ENCODE results near the gene ITCH. TPM values are rescaled to one million over a fixed set of nuclear protein-coding genes. Genes with fewer than 3 reads are reported as not detected.

The ITCH gene
- total RNA-seq, 4 donors from 2014 or later = 50.3 to 64.3 (median 52.8) TPM

- H3K27me3 ChIP-seq = no peaks in the 10 kb centered on the region
- no peak overlapping the region for H3K4me3 ChIP-seq
- H3K9me3 ChIP-seq = no peaks in the 10 kb centered on the region
- H3K4me1 ChIP-seq = peaks cover 0 to 16% (median 9%) of the 10 kb centered on the region in 4 donors
- no peak for DNase-seq (ENCODE audit: extremely low spot score)
- intact Hi-C loops (cut with DNase I) = no loop called here
- 80% methylated on average over 15 of the region's 15 CpGs for WGBS
- H3K36me3 ChIP-seq = peaks cover 41 to 74% (median 63%) of the 10 kb centered on the region in 4 donors
- no peak for TF ChIP-seq EP300 (IDR thresholded peaks at IDR 0.05)
- TF ChIP-seq POLR2A (IDR thresholded peaks at IDR 0.05; ENCODE audit: low read depth) = no peak
- TF ChIP-seq POLR2AphosphoS5 (IDR thresholded peaks at IDR 0.05) = no peak
- no peak for TF ChIP-seq CTCF (IDR thresholded peaks at IDR 0.05)
- H3K27ac ChIP-seq (replicated peaks in 1 of 4) = no peak overlapping the region
These were observed 177.7 kb downstream of the ITCH start for GRCh38 chr20:34540596-34541263.

GRCh38 chr20:34541264-34541901 is 178.3 kb downstream of the ITCH start:
- TF ChIP-seq CTCF (IDR thresholded peaks at IDR 0.05) (no peak), EP300 (IDR thresholded peaks at IDR 0.05) (no peak), POLR2A (IDR thresholded peaks at IDR 0.05; ENCODE audit: low read depth) (no peak), POLR2AphosphoS5 (IDR thresholded peaks at IDR 0.05) (no peak)
- no peaks in the 10 kb centered on the region for H3K9me3 ChIP-seq
- H3K4me1 ChIP-seq = peaks cover 0 to 16% (median 9%) of the 10 kb centered on the region in 4 donors
- no peak for DNase-seq (ENCODE audit: extremely low spot score)
- intact Hi-C loops (cut with DNase I) = no loop called here
- 85% methylated on average over 13 of the region's 13 CpGs for WGBS
- peaks cover 34 to 67% (median 56%) of the 10 kb centered on the region in 4 donors for H3K36me3 ChIP-seq
- H3K27me3 ChIP-seq = no peaks in the 10 kb centered on the region
- H3K27ac ChIP-seq (replicated peaks in 1 of 4) = no peak overlapping the region
- no peak overlapping the region for H3K4me3 ChIP-seq

GRCh38 chr20:34541917-34542316 is 178.8 kb downstream of the ITCH start:
- 75% methylated on average over 16 of the region's 16 CpGs for WGBS
- peaks cover 29 to 62% (median 51%) of the 10 kb centered on the region in 4 donors for H3K36me3 ChIP-seq
- H3K27me3 ChIP-seq = no peaks in the 10 kb centered on the region
- H3K27ac ChIP-seq (replicated peaks in 1 of 4) = no peak overlapping the region
- H3K4me1 ChIP-seq = peaks cover 0 to 16% (median 9%) of the 10 kb centered on the region in 4 donors
- no peaks in the 10 kb centered on the region for H3K9me3 ChIP-seq
- TF ChIP-seq POLR2AphosphoS5 (IDR thresholded peaks at IDR 0.05) = no peak
- TF ChIP-seq CTCF (IDR thresholded peaks at IDR 0.05) = no peak
- TF ChIP-seq EP300 (IDR thresholded peaks at IDR 0.05) = no peak
- no peak for TF ChIP-seq POLR2A (IDR thresholded peaks at IDR 0.05; ENCODE audit: low read depth)
- no peak overlapping the region for H3K4me3 ChIP-seq
- DNase-seq (ENCODE audit: extremely low spot score) = no peak
- intact Hi-C loops (cut with DNase I) = no loop called here

- Histone ChIP-seq H3K9me3 (no peaks in the 10 kb centered on the region), H3K4me1 (peaks cover 0 to 16% (median 9%) of the 10 kb centered on the region in 4 donors), H3K27ac (replicated peaks in 1 of 4) (no peak overlapping the region), H3K4me3 (no peak overlapping the region), H3K27me3 (no peaks in the 10 kb centered on the region), H3K36me3 (peaks cover 29 to 57% (median 46%) of the 10 kb centered on the region in 4 donors)
- 95% methylated on average over 5 of the region's 6 CpGs for WGBS
- TF ChIP-seq POLR2AphosphoS5 (IDR thresholded peaks at IDR 0.05) = no peak
- no peak for TF ChIP-seq EP300 (IDR thresholded peaks at IDR 0.05)
- TF ChIP-seq CTCF (IDR thresholded peaks at IDR 0.05) = no peak
- TF ChIP-seq POLR2A (IDR thresholded peaks at IDR 0.05; ENCODE audit: low read depth) = no peak
- DNase-seq (ENCODE audit: extremely low spot score) = no peak
- intact Hi-C loops (cut with DNase I) = no loop called here
These were observed 179.4 kb downstream of the ITCH start for GRCh38 chr20:34542439-34542838.
